BLaER1 (cell line): ENCODE data around the gene PSORS1C1.
"Not testable (repeated sequence)": the region's sequence is repeated elsewhere in the genome, so short reads cannot be mapped to it uniquely, and the experiment has no call there.

Experiments
- H3K27ac ChIP-seq: shearing (Covaris generic); formaldehyde crosslinking; 2 replicates; pipeline ENCODE4 v1.8.1; 2022
- H3K27me3 ChIP-seq: shearing (Covaris generic); formaldehyde crosslinking; 2 replicates; pipeline ENCODE4 v1.8.1; 2022
- H3K36me3 ChIP-seq: shearing (Covaris generic); formaldehyde crosslinking; 2 replicates; pipeline ENCODE4 v1.8.1; 2022
- H3K4me1 ChIP-seq: shearing (Covaris generic); formaldehyde crosslinking; 2 replicates; pipeline ENCODE4 v1.8.1; 2022
- H3K4me2 ChIP-seq: shearing (Covaris generic); formaldehyde crosslinking; 2 replicates; pipeline ENCODE4 v1.8.1; 2022
- H3K4me3 ChIP-seq: shearing (Covaris generic); formaldehyde crosslinking; 2 replicates; pipeline ENCODE4 v1.8.1; 2022
- H3K9ac ChIP-seq: shearing (Covaris generic); formaldehyde crosslinking; 2 replicates; pipeline ENCODE4 v1.8.1; 2022
- H3K9me3 ChIP-seq: shearing (Covaris generic); formaldehyde crosslinking; 2 replicates; pipeline ENCODE4 v1.8.1; 2022
- H4K20me1 ChIP-seq: shearing (Covaris generic); formaldehyde crosslinking; 2 replicates; pipeline ENCODE4 v1.8.1; 2022
- Cebpa-rat ChIP-seq: shearing (Covaris generic); IDR thresholded peaks from 2 replicates; pipeline ENCODE4 v1.8.1; 2022

PSORS1C1 gene

DNA sequence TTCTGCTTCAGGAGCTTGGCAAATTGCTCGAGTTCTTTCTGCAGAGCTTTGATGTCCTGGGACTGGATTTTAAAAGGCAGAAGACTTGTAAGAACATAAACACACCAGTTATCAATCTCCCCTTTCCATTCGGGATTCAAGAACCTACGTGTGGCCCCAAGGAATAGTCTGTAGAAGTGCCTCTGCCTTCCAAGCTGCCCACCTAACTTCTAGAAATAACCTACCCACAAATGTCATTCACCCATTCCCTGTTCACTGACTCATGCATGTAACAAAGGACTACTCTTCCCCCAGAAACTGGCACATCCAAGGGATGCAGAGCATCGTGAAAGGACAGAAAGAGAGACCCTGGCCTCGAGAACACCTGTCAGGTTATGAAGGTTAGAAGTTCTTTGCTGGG, 51.4 kb downstream of the PSORS1C1 start:
- Histone ChIP-seq H3K36me3 (peaks cover 26% of the 10 kb centered on the region), H3K27me3 (no peaks in the 10 kb centered on the region), H3K27ac (no peak overlapping the region), H3K4me2 (no peak overlapping the region), H3K9me3 (no peaks in the 10 kb centered on the region), H3K4me1 (no peaks in the 10 kb centered on the region; the same call in 1 of the 2 replicates), H4K20me1 (no peaks in the 10 kb centered on the region), H3K4me3 (no peak overlapping the region), H3K9ac (no peak overlapping the region)
- TF ChIP-seq Cebpa-rat: no peak

- H3K4me2 ChIP-seq: no peak overlapping the region
- H3K4me3 ChIP-seq: no peak overlapping the region
- H3K4me1 ChIP-seq: no peaks in the 10 kb centered on the region
- no peaks in the 10 kb centered on the region for H4K20me1 ChIP-seq
- H3K36me3 ChIP-seq: peaks cover under 1% of the 10 kb centered on the region; the same call in 1 of the 2 replicates
- H3K27me3 ChIP-seq: no peaks in the 10 kb centered on the region
- H3K9ac ChIP-seq: no peak overlapping the region
- no peak for TF ChIP-seq Cebpa-rat
- no peak overlapping the region for H3K27ac ChIP-seq
- H3K9me3 ChIP-seq: no peaks in the 10 kb centered on the region
Measured at GRCh38 chr6:31168606-31169005, 54.0 kb downstream of the PSORS1C1 start.

GRCh38 chr6:31169123-31169857, 54.7 kb downstream of the PSORS1C1 start:
- H3K27me3 ChIP-seq: no peaks in the 10 kb centered on the region
- H3K9ac ChIP-seq: no peak overlapping the region
- H3K4me1 ChIP-seq: no peaks in the 10 kb centered on the region
- H3K4me2 ChIP-seq: no peak overlapping the region
- no peak overlapping the region for H3K27ac ChIP-seq
- no peaks in the 10 kb centered on the region for H3K36me3 ChIP-seq
- H4K20me1 ChIP-seq: no peaks in the 10 kb centered on the region
- no peak overlapping the region for H3K4me3 ChIP-seq
- H3K9me3 ChIP-seq: no peaks in the 10 kb centered on the region
- no peak for TF ChIP-seq Cebpa-rat

- H3K4me2 ChIP-seq, H3K9ac ChIP-seq, H3K4me3 ChIP-seq: not testable (repeated sequence)
Measured at GRCh38 chr6:31169858-31170599, 55.4 kb downstream of the PSORS1C1 start.

DNA sequence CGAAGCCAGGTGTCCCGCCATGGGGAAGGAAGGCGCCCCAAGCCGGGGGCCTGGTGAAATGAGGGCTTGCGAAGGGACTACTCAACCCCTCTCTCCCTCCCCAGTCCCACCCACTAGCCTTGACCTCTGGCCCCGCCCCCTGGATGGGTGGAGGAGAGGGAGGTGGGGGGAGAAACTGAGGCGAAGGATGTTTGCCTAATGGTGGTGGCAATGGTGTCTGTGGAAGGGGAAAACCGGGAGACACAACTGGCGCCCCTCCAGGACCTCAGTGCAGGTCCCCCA, 55.9 kb downstream of the PSORS1C1 start, which contains the start of gene POU5F1:
Gene POU5F1 (minus strand): TSS at position 83 of the 282 bp plus-strand sequence. CDS start 62 bp downstream, at position 21.
- no peaks in the 10 kb centered on the region for H3K9me3 ChIP-seq
- no peak for TF ChIP-seq Cebpa-rat
- no peaks in the 10 kb centered on the region for H3K27me3 ChIP-seq
- no peak within 1 kb of the TSS for H3K4me2 ChIP-seq
- no peak within 1 kb of the TSS for H3K9ac ChIP-seq
- no peaks in the 10 kb centered on the region for H3K4me1 ChIP-seq
- H3K36me3 ChIP-seq: no peaks in the 10 kb centered on the region
- no peak within 1 kb of the TSS for H3K4me3 ChIP-seq
- no peak within 1 kb of the TSS for H3K27ac ChIP-seq
- no peaks in the 10 kb centered on the region for H4K20me1 ChIP-seq

More at GRCh38 chr6:31169858-31170599, 55.4 kb downstream of the PSORS1C1 start:
- not testable (repeated sequence) for H3K36me3 ChIP-seq, H3K4me1 ChIP-seq, H3K27ac ChIP-seq, H3K27me3 ChIP-seq, H4K20me1 ChIP-seq, H3K9me3 ChIP-seq

GRCh38 chr6:31170987-31171671, 56.5 kb downstream of the PSORS1C1 start:
- no peak for TF ChIP-seq Cebpa-rat
- Histone ChIP-seq H3K9me3 (no peaks in the 10 kb centered on the region), H4K20me1 (no peaks in the 10 kb centered on the region), H3K27me3 (no peaks in the 10 kb centered on the region), H3K4me2 (no peak overlapping the region), H3K4me3 (no peak overlapping the region), H3K36me3 (no peaks in the 10 kb centered on the region), H3K4me1 (no peaks in the 10 kb centered on the region), H3K27ac (no peak overlapping the region), H3K9ac (no peak overlapping the region)

- TF ChIP-seq Cebpa-rat: no peak
- peak overlapping the region; percentile 22; the same call in 1 of the 2 replicates for H3K27ac ChIP-seq
- H3K4me3 ChIP-seq: no peak overlapping the region
- H3K9me3 ChIP-seq: no peaks in the 10 kb centered on the region
- no peaks in the 10 kb centered on the region for H3K27me3 ChIP-seq
- no peaks in the 10 kb centered on the region for H3K36me3 ChIP-seq
- no peaks in the 10 kb centered on the region for H4K20me1 ChIP-seq
- no peak overlapping the region for H3K9ac ChIP-seq
- H3K4me2 ChIP-seq: no peak overlapping the region
- H3K4me1 ChIP-seq: no peaks in the 10 kb centered on the region
Measured at GRCh38 chr6:31171931-31172905, 57.6 kb downstream of the PSORS1C1 start.

DNA sequence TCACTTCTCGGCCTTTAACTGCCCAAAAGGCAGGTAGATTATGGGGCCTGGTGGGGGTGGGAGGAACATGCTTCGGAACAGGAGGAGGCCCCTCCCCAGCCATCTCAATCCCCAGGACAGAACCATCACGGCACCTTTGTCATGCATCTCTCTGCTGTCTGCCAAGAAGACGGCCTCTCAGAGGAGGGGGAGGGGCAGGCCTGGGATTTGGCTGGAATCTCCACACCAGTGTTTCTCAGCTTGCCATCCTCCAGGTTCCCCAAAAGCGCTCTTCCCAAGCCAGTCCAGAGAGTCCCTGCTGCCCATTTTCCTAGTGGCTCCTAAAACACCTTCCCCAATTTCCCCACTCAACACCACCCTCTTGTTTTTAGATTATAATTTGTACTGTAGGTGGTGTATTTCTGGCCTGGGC, 58.4 kb downstream of the PSORS1C1 start:
- TF ChIP-seq Cebpa-rat: no peak
- Histone ChIP-seq H3K4me1 (no peaks in the 10 kb centered on the region), H3K9ac (no peak overlapping the region), H3K4me3 (no peak overlapping the region), H4K20me1 (no peaks in the 10 kb centered on the region), H3K27me3 (no peaks in the 10 kb centered on the region), H3K9me3 (no peaks in the 10 kb centered on the region), H3K4me2 (no peak overlapping the region), H3K27ac (no peak overlapping the region), H3K36me3 (no peaks in the 10 kb centered on the region)

DNA sequence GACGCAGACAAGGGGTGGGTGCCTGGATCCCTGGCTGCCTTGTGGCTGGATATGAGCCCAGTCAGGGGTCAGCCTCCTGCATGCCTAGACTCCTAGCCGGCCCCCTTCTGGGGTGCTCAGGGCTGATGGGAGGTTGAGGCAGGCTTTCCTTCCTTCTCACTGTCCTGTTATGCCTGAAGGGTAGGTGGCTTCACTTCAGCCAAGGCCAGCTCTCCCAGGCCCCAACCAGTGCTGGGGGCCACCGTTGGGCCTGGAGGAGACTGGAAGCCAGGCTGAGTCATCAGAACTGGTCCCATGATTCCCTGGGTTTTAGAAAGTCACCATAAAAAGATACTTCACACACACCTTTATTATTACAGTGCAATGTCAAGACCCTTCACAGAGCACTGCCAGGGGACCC, 58.8 kb downstream of the PSORS1C1 start:
- no peak overlapping the region for H3K27ac ChIP-seq
- no peaks in the 10 kb centered on the region for H3K27me3 ChIP-seq
- H4K20me1 ChIP-seq: no peaks in the 10 kb centered on the region
- no peak overlapping the region for H3K9ac ChIP-seq
- H3K4me2 ChIP-seq: no peak overlapping the region
- H3K9me3 ChIP-seq: no peaks in the 10 kb centered on the region
- H3K4me3 ChIP-seq: no peak overlapping the region
- no peaks in the 10 kb centered on the region for H3K36me3 ChIP-seq
- no peaks in the 10 kb centered on the region for H3K4me1 ChIP-seq
- no peak for TF ChIP-seq Cebpa-rat
